Skeletal muscle tissue (tissue), 4 donors: ENCODE data around the gene MAPKAP1. TPM values are rescaled to one million over a fixed set of nuclear protein-coding genes. Genes with fewer than 3 reads are reported as not detected.

Source experiments
- H3K27ac ChIP-seq: one replicate; pipeline ENCODE4 v1.7.0; 2013; ENCODE audit warnings: mild to moderate bottlenecking, low read depth, low read length, inconsistent platforms
- H3K27me3 ChIP-seq, 3 donors: one replicate each; pipeline ENCODE4 v1.7.0; 2013; ENCODE audit warnings: low read length in 3 of 3; ENCODE audit not compliant: control insufficient read depth in 3 of 3, insufficient read depth in 3 of 3
- H3K36me3 ChIP-seq, 3 donors: one replicate each; pipeline ENCODE4 v1.7.0; 2013; ENCODE audit warnings: low read length in 3 of 3; ENCODE audit not compliant: control insufficient read depth in 3 of 3, insufficient read depth in 3 of 3
- H3K4me1 ChIP-seq, 3 donors: one replicate each; pipeline ENCODE4 v1.7.0; 2013; ENCODE audit warnings: low read length in 3 of 3, mild to moderate bottlenecking in 3 of 3; ENCODE audit not compliant: control insufficient read depth in 3 of 3, insufficient read depth in 3 of 3
- H3K4me3 ChIP-seq, 3 donors: one replicate each; pipeline ENCODE4 v1.7.0; 2013; ENCODE audit warnings: low read length in 3 of 3
- H3K9ac ChIP-seq, 3 donors: one replicate each; pipeline ENCODE4 v1.7.0; 2013; ENCODE audit warnings: low read length in 3 of 3, mild to moderate bottlenecking in 3 of 3, moderate library complexity in 2 of 3, low read depth in 1 of 3
- H3K9me3 ChIP-seq, 3 donors: one replicate each; pipeline ENCODE4 v1.7.0; 2013; ENCODE audit warnings: low read length in 3 of 3; ENCODE audit not compliant: control insufficient read depth in 3 of 3
- total RNA-seq: library from RNA; depleted of rRNA; stranded (reverse); fragments of >200 nt; gene quantifications from one replicate; pipeline ENCODE4 v1.2.3, GENCODE V29; 2014
- donor health status: Osteomylitis.

MAPKAP1 gene
- total RNA-seq, 1 donor from 2014 or later, result 44.9 TPM

DNA sequence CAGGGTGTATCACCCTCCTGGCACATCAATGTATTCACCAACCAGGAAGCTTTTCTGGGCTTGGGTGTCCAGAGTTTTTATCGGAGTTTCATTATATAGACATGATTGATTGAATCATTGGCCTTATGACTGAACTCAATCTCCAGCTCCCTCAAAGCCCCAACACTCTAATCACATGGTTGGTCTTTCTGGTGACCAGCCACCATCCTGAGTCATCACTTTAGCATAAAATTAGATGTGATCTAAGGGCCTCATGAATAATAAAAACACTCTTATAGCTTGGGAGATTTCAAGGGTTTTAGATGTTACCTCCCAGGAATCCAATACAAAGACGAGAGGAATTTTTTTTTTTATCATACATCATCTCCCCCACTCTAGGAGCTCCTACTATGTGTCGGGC lies 32.4 kb upstream of the MAPKAP1 start:
- no peaks in the 10 kb centered on the region for H3K4me1 ChIP-seq
- no peak overlapping the region for H3K4me3 ChIP-seq
- H3K9me3 ChIP-seq, result no peaks in the 10 kb centered on the region
- no peak overlapping the region for H3K9ac ChIP-seq
- no peak overlapping the region for H3K27ac ChIP-seq
- no peaks in the 10 kb centered on the region for H3K36me3 ChIP-seq
- peaks cover 0 to 6% (median 4%) of the 10 kb centered on the region in 3 donors for H3K27me3 ChIP-seq

DNA sequence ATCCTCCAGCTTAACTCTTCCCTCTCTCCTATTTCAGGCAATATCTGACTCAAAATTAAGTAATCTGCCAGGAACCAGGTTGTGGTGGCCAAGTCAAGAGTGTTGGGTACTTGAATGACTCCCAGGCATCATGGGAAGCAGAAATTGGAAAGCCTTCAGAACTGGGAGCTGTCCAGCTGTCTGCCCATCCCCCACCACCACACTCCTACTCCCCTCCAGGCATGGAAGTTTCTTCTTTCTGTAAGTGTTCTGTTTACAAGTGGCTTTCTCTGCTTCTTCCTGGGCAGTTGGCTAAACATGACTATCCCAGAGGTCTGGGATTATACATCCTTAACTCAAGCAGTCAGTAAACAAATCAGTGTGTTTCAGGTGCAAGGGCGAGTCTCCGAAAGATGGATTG lies 25.6 kb upstream of the MAPKAP1 start:
- H3K27me3 ChIP-seq, result peaks cover 0 to 5% (median 0%) of the 10 kb centered on the region in 3 donors
- no peak overlapping the region for H3K4me3 ChIP-seq
- H3K4me1 ChIP-seq, result no peaks in the 10 kb centered on the region
- H3K36me3 ChIP-seq, result no peaks in the 10 kb centered on the region
- H3K9ac ChIP-seq, result no peak overlapping the region
- H3K9me3 ChIP-seq, result no peaks in the 10 kb centered on the region
- no peak overlapping the region for H3K27ac ChIP-seq

DNA sequence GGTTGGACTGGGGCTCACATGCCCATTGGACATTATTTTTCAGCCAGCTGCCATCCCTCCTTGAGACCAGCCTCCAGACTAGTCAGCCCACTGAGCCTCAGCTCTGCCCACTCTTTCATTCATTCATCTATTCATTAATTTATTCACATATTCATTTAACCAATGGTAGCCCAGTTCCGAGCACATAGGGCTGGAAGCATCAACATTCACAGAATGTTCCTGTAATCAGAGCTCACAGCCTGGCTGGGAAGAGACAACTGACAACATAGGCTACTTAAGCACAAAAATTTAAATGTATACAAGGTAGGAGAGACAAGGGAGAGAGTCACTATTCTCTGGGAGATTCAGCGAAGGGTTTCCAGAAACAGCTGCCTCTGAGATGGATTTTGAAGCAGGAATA lies 23.2 kb upstream of the MAPKAP1 start:
- Histone ChIP-seq H3K4me3 (no peak overlapping the region), H3K27me3 (peaks cover 0 to 5% (median 0%) of the 10 kb centered on the region in 3 donors), H3K9me3 (no peaks in the 10 kb centered on the region), H3K36me3 (no peaks in the 10 kb centered on the region), H3K4me1 (no peaks in the 10 kb centered on the region), H3K9ac (no peak overlapping the region), H3K27ac (no peak overlapping the region)

- Histone ChIP-seq H3K9me3 (no peaks in the 10 kb centered on the region), H3K4me3 (no peak overlapping the region), H3K9ac (no peak overlapping the region), H3K27ac (no peak overlapping the region), H3K4me1 (no peaks in the 10 kb centered on the region), H3K36me3 (no peaks in the 10 kb centered on the region), H3K27me3 (no peaks in the 10 kb centered on the region)
Observed at GRCh38 chr9:125726456-125727132, 19.6 kb upstream of the MAPKAP1 start.

DNA sequence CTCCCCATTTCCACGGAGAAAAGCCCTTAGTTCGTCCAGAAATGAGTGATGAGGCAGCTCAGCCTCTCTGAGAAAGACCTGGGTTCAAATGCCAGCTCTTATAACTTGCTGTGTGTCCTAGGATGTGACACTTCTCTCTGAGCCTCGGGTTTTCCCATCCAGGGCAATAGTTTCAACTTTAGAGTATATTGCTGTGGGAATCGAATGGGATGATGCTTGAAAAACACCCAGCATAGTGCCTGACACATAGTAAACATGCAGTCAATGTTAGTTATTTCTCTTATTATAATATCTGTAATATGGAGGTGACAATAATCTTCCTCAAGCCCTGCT lies 430 bp upstream of the MAPKAP1 start:
- H3K36me3 ChIP-seq, result no peaks in the 10 kb centered on the region
- H3K27me3 ChIP-seq, result no peaks in the 10 kb centered on the region
- H3K4me3 ChIP-seq, result peak overlapping the region; percentile 80 to 90 (median 87)
- peaks cover 12 to 22% (median 15%) of the 10 kb centered on the region in 3 donors for H3K4me1 ChIP-seq
- H3K9me3 ChIP-seq, result no peaks in the 10 kb centered on the region
- H3K27ac ChIP-seq, result peak overlapping the region; percentile 73
- H3K9ac ChIP-seq, result peak overlapping the region; percentile 83 to 94 (median 92)

GRCh38 chr9:125705893-125706292 lies 1.1 kb downstream of the MAPKAP1 start:
- Histone ChIP-seq H3K4me3 (peak overlapping the region; percentile 80 to 90 (median 87)), H3K9ac (peak overlapping the region; percentile 84 to 94 (median 92)), H3K36me3 (no peaks in the 10 kb centered on the region), H3K4me1 (peaks cover 12 to 22% (median 18%) of the 10 kb centered on the region in 3 donors), H3K27me3 (no peaks in the 10 kb centered on the region), H3K27ac (no peak overlapping the region), H3K9me3 (no peaks in the 10 kb centered on the region)

DNA sequence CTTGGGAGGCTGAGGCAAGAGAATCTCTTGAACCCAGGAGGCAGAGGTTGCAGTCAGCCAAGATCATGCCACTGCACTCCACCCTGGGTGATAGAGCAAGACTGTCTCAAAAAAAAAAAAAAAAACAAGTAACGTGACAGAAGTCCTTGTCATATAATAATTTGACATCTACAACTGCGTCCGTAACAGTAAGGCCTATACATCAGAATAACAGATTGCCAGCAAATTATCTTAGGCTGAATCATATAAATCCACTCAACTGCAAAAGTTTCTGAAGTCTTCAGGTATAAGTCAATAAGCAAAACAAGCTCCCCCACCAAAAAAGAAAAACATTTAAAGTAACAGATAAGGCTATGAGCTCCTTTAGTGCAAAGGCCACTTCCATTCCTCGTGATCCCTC lies 3.3 kb downstream of the MAPKAP1 start:
- Histone ChIP-seq H3K27me3 (no peaks in the 10 kb centered on the region), H3K27ac (no peak overlapping the region), H3K9me3 (no peaks in the 10 kb centered on the region), H3K9ac (no peak overlapping the region), H3K36me3 (no peaks in the 10 kb centered on the region), H3K4me3 (no peak overlapping the region), H3K4me1 (peaks cover 12 to 22% (median 18%) of the 10 kb centered on the region in 3 donors)

DNA sequence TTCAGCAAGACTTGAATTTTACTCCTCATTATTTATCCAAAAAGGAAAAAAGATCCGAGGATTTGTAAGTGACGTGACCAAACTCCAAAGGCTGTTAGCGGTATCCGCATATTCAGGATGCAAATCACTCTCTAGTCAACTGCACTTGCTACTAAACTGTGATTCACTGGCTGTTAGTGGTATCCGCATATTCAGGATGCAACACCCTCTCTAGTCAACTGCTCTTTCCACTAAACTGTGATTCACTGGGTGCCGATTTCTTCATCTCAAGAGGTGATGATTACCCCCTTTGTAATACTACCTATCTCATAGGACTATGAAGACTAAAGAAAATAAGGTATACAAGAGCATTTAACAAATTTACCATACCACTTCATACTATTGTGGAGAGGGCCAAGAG lies 5.7 kb downstream of the MAPKAP1 start:
- Histone ChIP-seq H3K4me3 (no peak overlapping the region), H3K9me3 (no peaks in the 10 kb centered on the region), H3K27ac (no peak overlapping the region), H3K4me1 (peaks cover 6 to 13% (median 10%) of the 10 kb centered on the region in 3 donors), H3K9ac (no peak overlapping the region), H3K36me3 (no peaks in the 10 kb centered on the region), H3K27me3 (no peaks in the 10 kb centered on the region)

DNA sequence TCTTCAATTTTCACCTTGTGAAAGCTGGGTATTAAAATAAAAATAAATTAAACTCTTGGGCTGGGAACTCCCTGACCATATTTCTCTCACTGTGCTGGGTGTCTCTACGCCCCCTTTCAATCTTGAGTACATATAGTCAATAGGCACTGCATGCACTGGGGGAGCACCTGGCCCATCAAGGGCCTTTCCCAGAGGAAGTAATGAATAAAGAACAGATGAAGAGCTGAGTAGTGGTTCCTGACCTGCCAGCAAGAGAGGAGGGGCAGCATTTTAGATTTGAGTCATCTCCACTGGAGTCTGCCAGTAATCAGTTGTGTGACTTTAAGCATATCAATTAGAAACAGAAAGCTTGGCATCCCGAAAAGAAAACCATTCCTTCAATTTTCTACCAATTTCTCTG lies 6.2 kb downstream of the MAPKAP1 start:
- Histone ChIP-seq H3K4me3 (no peak overlapping the region), H3K27me3 (no peaks in the 10 kb centered on the region), H3K4me1 (peaks cover under 1 to 8% (median 5%) of the 10 kb centered on the region in 3 donors), H3K9me3 (no peaks in the 10 kb centered on the region), H3K9ac (no peak overlapping the region), H3K36me3 (no peaks in the 10 kb centered on the region), H3K27ac (no peak overlapping the region)

DNA sequence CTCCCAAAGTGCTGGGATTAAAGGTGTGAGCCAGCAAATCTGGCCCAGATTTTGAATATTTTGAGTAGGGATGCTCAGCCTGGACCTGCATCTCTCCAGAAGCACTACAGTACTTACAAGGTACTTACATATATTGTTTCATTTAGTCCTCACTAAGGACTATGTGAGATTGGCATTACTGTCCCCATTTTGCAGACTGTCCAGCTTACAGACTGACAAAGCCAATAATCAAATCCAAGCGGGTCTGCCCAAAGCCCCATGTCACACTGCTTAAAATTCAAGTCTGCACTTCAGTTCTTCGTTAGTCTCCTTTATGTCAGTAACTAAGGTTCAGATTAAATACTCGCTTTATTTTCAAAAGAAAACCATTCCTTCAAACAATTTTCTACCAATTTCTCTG lies 7.1 kb downstream of the MAPKAP1 start:
- no peak overlapping the region for H3K4me3 ChIP-seq
- no peaks in the 10 kb centered on the region for H3K27me3 ChIP-seq
- no peaks in the 10 kb centered on the region for H3K9me3 ChIP-seq
- no peaks in the 10 kb centered on the region for H3K36me3 ChIP-seq
- peaks cover 0 to 3% (median 1%) of the 10 kb centered on the region in 3 donors for H3K4me1 ChIP-seq
- H3K27ac ChIP-seq, result no peak overlapping the region
- no peak overlapping the region for H3K9ac ChIP-seq
